ENCODE data around the gene CXCL3.

CXCL3 gene

GRCh38 chr4:74056114-74056857, 17.8 kb upstream of the CXCL3 start:
- in situ Hi-C loops (cut with MboI; ENCODE audit: low sequenced_read_pairs): no loop called here

GRCh38 chr4:74055498-74055897, 17.0 kb upstream of the CXCL3 start:
- in situ Hi-C loops (cut with MboI; ENCODE audit: low sequenced_read_pairs): no loop called here

GRCh38 chr4:74055096-74055495, 16.6 kb upstream of the CXCL3 start:
- in situ Hi-C loops (cut with MboI; ENCODE audit: low sequenced_read_pairs): no loop called here

- in situ Hi-C loops (cut with MboI; ENCODE audit: low sequenced_read_pairs): no loop called here
Observed at GRCh38 chr4:74054483-74055047, 16.1 kb upstream of the CXCL3 start.

GRCh38 chr4:74047152-74047551, 8.7 kb upstream of the CXCL3 start:
- in situ Hi-C loops (cut with MboI; ENCODE audit: low sequenced_read_pairs): no loop called here

- in situ Hi-C loops (cut with MboI; ENCODE audit: low sequenced_read_pairs): no loop called here
Observed at GRCh38 chr4:74045772-74046171, 7.3 kb upstream of the CXCL3 start.

- in situ Hi-C loops (cut with MboI; ENCODE audit: low sequenced_read_pairs): no loop called here
Observed at GRCh38 chr4:74045247-74045646, 6.8 kb upstream of the CXCL3 start.

- in situ Hi-C loops (cut with MboI; ENCODE audit: low sequenced_read_pairs): no loop called here
Observed at GRCh38 chr4:74044677-74045076, 6.2 kb upstream of the CXCL3 start.

- in situ Hi-C loops (cut with MboI; ENCODE audit: low sequenced_read_pairs): no loop called here
Observed at GRCh38 chr4:74042681-74043080, 4.2 kb upstream of the CXCL3 start.

GRCh38 chr4:74041418-74041817, 2.9 kb upstream of the CXCL3 start:
- in situ Hi-C loops (cut with MboI; ENCODE audit: low sequenced_read_pairs): no loop called here

GRCh38 chr4:74039315-74039763, 850 bp upstream of the CXCL3 start:
- in situ Hi-C loops (cut with MboI; ENCODE audit: low sequenced_read_pairs): no loop called here

GRCh38 chr4:74038086-74038424, 434 bp downstream of the CXCL3 start:
- in situ Hi-C loops (cut with MboI; ENCODE audit: low sequenced_read_pairs): no loop called here

GRCh38 chr4:74037076-74037955, 1.2 kb downstream of the CXCL3 start:
- in situ Hi-C loops (cut with MboI; ENCODE audit: low sequenced_read_pairs): no loop called here

GRCh38 chr4:74033739-74034138, 4.8 kb downstream of the CXCL3 start:
- in situ Hi-C loops (cut with MboI; ENCODE audit: low sequenced_read_pairs): no loop called here

- in situ Hi-C loops (cut with MboI; ENCODE audit: low sequenced_read_pairs): no loop called here
Observed at GRCh38 chr4:74032064-74032463, 6.4 kb downstream of the CXCL3 start.

GRCh38 chr4:74031576-74031975, 6.9 kb downstream of the CXCL3 start:
- in situ Hi-C loops (cut with MboI; ENCODE audit: low sequenced_read_pairs): no loop called here

- in situ Hi-C loops (cut with MboI; ENCODE audit: low sequenced_read_pairs): no loop called here
Observed at GRCh38 chr4:74030285-74030684, 8.2 kb downstream of the CXCL3 start.

GRCh38 chr4:74028504-74028903, 10.0 kb downstream of the CXCL3 start:
- in situ Hi-C loops (cut with MboI; ENCODE audit: low sequenced_read_pairs): no loop called here

GRCh38 chr4:74023709-74024108, 14.8 kb downstream of the CXCL3 start:
- in situ Hi-C loops (cut with MboI; ENCODE audit: low sequenced_read_pairs): no loop called here

GRCh38 chr4:74021601-74022000, 16.9 kb downstream of the CXCL3 start:
- in situ Hi-C loops (cut with MboI; ENCODE audit: low sequenced_read_pairs): no loop called here

GRCh38 chr4:74018771-74019170, 19.7 kb downstream of the CXCL3 start:
- in situ Hi-C loops (cut with MboI; ENCODE audit: low sequenced_read_pairs): no loop called here

GRCh38 chr4:74018116-74018515, 20.4 kb downstream of the CXCL3 start:
- in situ Hi-C loops (cut with MboI; ENCODE audit: low sequenced_read_pairs): no loop called here

Measured in HL-60/S4 treated with phorbol 12-myristate 13-acetate at 8.2 ng/mL for 4 days and 3 days (cell line).